HFFc6 (cell line): Measurements from ENCODE around the gene VWA3A. TPM values are rescaled to one million over a fixed set of nuclear protein-coding genes. Genes with fewer than 3 reads are reported as not detected.
"Not testable (repeated sequence)": the region's sequence is repeated elsewhere in the genome, so short reads cannot be mapped to it uniquely, and the experiment has no call there.

Experiments used
- DNase-seq: peaks from one replicate; pipeline ENCODE4 v3.0.0-alpha.2; 2018
- H3K27ac Mint-ChIP-seq: 2 replicates; pipeline ENCODE4 v1.8.0; 2020; ENCODE audit warnings: mild to moderate bottlenecking, mixed read lengths
- H3K27me3 Mint-ChIP-seq: 2 replicates; pipeline ENCODE4 v1.8.0; 2021; ENCODE audit warnings: mild to moderate bottlenecking, moderate library complexity, mixed read lengths; ENCODE audit not compliant: insufficient read depth
- H3K36me3 Mint-ChIP-seq: 2 replicates; pipeline ENCODE4 v1.8.0; 2021; ENCODE audit warnings: low read depth, mixed read lengths
- H3K4me1 Mint-ChIP-seq: 2 replicates; pipeline ENCODE4 v1.8.0; 2020; ENCODE audit warnings: low read depth, mixed read lengths
- H3K4me3 Mint-ChIP-seq: 2 replicates; pipeline ENCODE4 v1.8.0; 2020; ENCODE audit warnings: mild to moderate bottlenecking, moderate library complexity, mixed read lengths
- H3K9me3 Mint-ChIP-seq: 2 replicates; pipeline ENCODE4 v1.8.0; 2020; ENCODE audit warnings: mild to moderate bottlenecking, mixed read lengths
- CTCF ChIP-seq: fragments of 200-600 bp; sonication (generic); IDR thresholded peaks from 2 replicates; pipeline ENCODE4 v1.5.0; 2021; ENCODE audit warnings: antibody characterized with exemption, mild to moderate bottlenecking
- total RNA-seq, 6 experiments: library from RNA; stranded (reverse); fragmentation: NEBNext Ultra II Directional; extraction: Animal tissue kit (Norgen Biotek cat#: 25700); gene quantifications; 2 replicates in 1 of 6; 3 replicates in 5 of 6; pipeline ENCODE4 v1.2.3, GENCODE V29; 2021

The VWA3A gene
- total RNA-seq, 6 experiments from 2014 or later = 0.09 to 0.41 TPM; not detected in 4

DNA sequence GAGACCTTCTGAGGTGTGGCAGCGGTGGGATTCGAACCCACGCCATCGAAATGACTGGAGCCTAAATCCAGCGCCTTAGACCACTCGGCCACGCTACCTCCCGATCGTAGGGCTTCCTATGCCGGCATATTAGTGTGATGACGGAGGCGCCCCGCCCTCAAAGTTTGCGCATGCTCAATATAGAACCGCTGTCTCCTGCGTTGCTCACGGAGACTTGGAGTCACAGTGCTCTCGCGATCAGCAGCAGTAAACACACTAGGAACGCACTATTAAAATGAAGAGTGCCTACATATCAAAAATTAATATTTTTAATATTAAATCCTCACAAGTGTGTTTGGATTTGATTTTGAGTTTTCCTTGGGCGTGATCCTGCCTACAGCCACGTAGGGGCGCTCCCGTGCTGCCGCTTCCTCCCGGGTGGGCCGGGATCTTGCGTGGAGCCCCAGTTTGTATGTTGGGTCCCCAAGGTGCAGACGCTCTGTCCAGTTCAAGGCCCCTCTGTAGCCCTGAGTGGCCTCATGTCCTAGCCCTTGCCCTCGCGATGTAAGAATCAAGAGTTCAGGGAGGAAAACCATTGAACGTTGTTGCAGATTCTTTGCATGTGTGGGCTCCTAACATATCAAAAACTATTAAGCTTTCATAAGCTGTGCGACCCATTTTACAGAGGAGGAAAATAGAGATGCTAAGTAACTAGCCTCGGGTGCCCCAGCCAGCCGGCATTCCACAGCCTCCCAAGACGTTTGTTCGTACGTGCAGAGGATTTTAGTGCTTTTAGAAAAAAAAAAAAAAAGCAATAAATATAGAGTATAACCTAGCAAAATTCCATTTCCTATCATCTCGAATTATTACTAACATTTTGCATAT lies 103.6 kb downstream of the VWA3A start:
- DNase-seq = peak; percentile 76
- peak; percentile 89 for TF ChIP-seq CTCF
- Mint-ChIP-seq H3K9me3 (no peaks in the 10 kb centered on the region; the same call in 1 of the 2 replicates), H3K36me3 (no peaks in the 10 kb centered on the region), H3K4me3 (peak overlapping the region; percentile 89), H3K4me1 (peaks cover 53% of the 10 kb centered on the region), H3K27me3 (peaks cover 2% of the 10 kb centered on the region), H3K27ac (peak overlapping the region; percentile 80)

DNA sequence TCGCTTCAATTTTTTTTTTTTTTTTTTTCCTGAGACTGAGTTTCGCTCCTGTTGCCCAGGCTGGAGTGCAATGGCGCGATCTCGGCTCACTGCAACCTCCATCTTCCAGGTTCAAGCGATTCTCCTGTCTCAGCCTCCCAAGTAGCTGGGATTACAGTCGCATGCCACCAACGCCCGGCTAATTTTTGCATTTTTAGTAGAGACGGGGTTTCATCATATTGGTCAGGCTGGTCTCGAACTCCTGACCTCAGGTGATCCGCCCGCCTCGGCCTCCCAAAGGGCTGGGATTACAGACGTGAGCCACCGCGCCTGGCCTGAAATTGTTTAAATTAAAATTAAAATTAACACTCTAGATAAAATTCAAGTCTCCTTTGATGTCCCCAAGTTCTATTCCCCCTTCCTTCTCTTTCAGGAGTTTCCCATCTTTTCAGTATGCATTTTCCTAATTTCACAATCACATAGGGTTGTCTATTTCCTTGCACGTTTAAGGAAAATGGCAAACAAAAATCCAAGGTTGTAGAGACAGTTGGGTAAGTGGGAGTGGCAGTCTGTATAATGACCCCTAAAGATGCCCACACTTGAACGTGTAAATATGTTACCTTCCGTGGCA lies 104.3 kb downstream of the VWA3A start:
- H3K27ac Mint-ChIP-seq, H3K27me3 Mint-ChIP-seq: not testable (repeated sequence)
- peak overlapping the region; percentile 89 for H3K4me3 Mint-ChIP-seq

GRCh38 chr16:22198547-22199293 lies 106.4 kb downstream of the VWA3A start:
- H3K4me1 Mint-ChIP-seq = peaks cover 31% of the 10 kb centered on the region
- H3K27me3 Mint-ChIP-seq = peaks cover 2% of the 10 kb centered on the region
- no peaks in the 10 kb centered on the region; the same call in 1 of the 2 replicates for H3K9me3 Mint-ChIP-seq
- no peaks in the 10 kb centered on the region for H3K36me3 Mint-ChIP-seq
- no peak for DNase-seq
- no peak overlapping the region; the same call in 1 of the 2 replicates for H3K4me3 Mint-ChIP-seq
- H3K27ac Mint-ChIP-seq = peak overlapping the region; percentile 93
- TF ChIP-seq CTCF = peak; percentile 43

More for the DNA sequence above, 104.3 kb downstream of the VWA3A start:
- H3K36me3 Mint-ChIP-seq, DNase-seq, H3K9me3 Mint-ChIP-seq: not testable (repeated sequence)
- H3K4me1 Mint-ChIP-seq = peaks cover 49% of the 10 kb centered on the region

GRCh38 chr16:22202261-22202637 lies 109.9 kb downstream of the VWA3A start:
- DNase-seq = no peak
- H3K27me3 Mint-ChIP-seq = no peaks in the 10 kb centered on the region
- no peak for TF ChIP-seq CTCF
- 0 out of 2 replicates have a peak, but pooled peaks cover 4% of the 10 kb centered on the region for H3K36me3 Mint-ChIP-seq
- no peak overlapping the region for H3K4me3 Mint-ChIP-seq
- no peak overlapping the region for H3K27ac Mint-ChIP-seq
- H3K4me1 Mint-ChIP-seq = peaks cover 34% of the 10 kb centered on the region
- H3K9me3 Mint-ChIP-seq = no peaks in the 10 kb centered on the region

DNA sequence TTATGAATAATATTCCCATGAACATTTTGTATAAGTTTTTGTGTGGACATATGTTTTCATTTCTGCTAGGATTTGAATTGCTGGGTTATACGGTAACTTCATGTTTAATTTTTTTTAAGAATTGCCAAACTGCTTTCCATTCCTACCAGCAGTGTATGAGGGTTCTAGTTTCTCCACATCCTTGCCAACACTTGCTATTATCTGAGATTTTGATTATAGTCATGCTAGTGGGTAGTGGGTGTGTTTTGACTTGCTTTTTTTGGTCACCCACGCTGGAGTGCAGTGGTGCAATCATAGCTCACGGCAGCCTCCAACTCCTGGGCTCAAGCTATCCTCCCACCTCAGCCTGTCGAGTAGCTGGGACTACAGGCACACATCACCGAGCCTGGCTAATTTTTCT lies 110.8 kb downstream of the VWA3A start:
- no peaks in the 10 kb centered on the region for H3K9me3 Mint-ChIP-seq
- H3K27ac Mint-ChIP-seq = no peak overlapping the region
- no peaks in the 10 kb centered on the region for H3K27me3 Mint-ChIP-seq
- no peak overlapping the region for H3K4me3 Mint-ChIP-seq
- H3K36me3 Mint-ChIP-seq = 0 out of 2 replicates have a peak, but pooled peaks cover 4% of the 10 kb centered on the region
- H3K4me1 Mint-ChIP-seq = peaks cover 42% of the 10 kb centered on the region
- no peak for DNase-seq
- TF ChIP-seq CTCF = no peak
